Muscle of back (tissue), 13 donors: ENCODE measurements around the gene LCE1A. TPM values are rescaled to one million over a fixed set of nuclear protein-coding genes. Genes with fewer than 3 reads are reported as not detected.
A peak's percentile ranks its signal among the peaks of the same experiment; 100 is the strongest.

Experiments used
- DNase-seq, 3 donors: peaks; one replicate each; pipeline versions ENCODE4 v3.0.0 to v3.0.0-alpha.2; 2013
- long read RNA-seq, 9 donors: transcript quantifications; one replicate each; lab custom pipeline, GENCODE V29; 2026
- polyA plus RNA-seq, 10 donors: library from polyadenylated mRNA; unstranded; fragments of 120-200 nt; gene quantifications; one replicate each; pipeline ENCODE4 v1.2.1, GENCODE V29; 2013; ENCODE audit not compliant: insufficient read length in 10 of 10

LCE1A gene
- not detected for polyA plus RNA-seq
- long read RNA-seq, donor 1, result 0 reads
- long read RNA-seq, donor 2, result 0 reads
- long read RNA-seq, donor 3, result 0 reads
- long read RNA-seq, donor 4, result 0 reads
- long read RNA-seq, donor 5, result 0 reads
- long read RNA-seq, donor 6, result 0 reads
- long read RNA-seq, donor 7, result 0 reads
- long read RNA-seq, donor 8, result 0 reads
- long read RNA-seq, donor 9, result 0 reads

DNA sequence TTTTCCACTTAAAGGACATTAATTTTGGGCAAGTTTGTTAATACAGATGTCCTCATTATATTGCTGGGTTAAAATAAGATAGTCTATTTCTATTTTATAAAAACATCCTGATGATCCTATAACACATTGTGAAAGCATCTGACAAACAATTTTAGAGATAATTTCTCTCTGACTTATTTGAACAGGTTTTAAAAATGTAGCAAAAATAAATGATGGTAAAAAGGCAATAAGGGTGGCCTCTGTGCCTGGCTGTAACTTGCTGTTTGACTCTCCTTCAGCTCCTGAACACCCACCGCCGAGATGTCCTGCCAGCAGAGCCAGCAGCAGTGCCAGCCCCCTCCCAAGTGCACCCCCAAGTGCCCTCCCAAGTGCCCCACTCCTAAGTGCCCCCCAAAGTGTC lies at the start of gene LCE1A:
Gene LCE1A (plus strand): TSS at position 301 of the 400 bp plus-strand sequence. CDS start 0 bp downstream, at position 301.
- no peak for DNase-seq

DNA sequence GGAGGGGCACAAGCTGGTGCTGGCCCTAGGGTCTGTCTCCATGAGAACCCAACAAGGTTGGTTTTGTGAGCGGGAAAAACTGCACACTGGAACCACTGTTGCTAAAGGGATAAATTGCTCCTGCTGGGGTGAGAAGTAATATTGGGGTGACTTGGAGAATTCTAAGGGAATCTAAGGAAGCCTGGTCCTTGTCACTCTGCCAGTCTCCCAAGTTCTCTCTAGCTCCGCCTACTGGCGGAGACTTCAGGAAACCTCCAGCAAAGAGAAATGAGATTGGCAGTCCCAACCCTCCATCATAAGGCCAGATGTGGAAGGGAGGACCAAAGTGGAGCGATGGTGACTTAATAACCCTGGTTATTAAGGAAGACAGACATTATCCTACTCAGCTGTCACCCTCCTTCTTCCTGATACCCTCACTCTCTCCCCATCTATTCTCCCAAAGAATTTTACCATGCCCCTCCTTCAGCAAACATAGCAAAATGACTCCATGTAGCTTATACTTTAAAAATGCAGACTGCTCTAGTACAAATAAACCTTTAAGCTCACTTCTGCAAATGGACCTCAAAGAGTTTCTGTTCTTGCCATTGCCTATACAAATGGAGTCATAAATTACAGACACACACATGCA lies 49.6 kb upstream of the LCE1A start:
- no peak for DNase-seq

- no peak for DNase-seq
Measured at GRCh38 chr1:152783095-152783494, 44.2 kb upstream of the LCE1A start.

- no peak for DNase-seq
Measured at GRCh38 chr1:152786077-152786476, 41.2 kb upstream of the LCE1A start, which contains the start of gene LCE1E. TSS of gene LCE1E (plus strand) at chr1:152786257. CDS start at chr1:152787300, 1,043 bp downstream.

GRCh38 chr1:152795686-152796085 lies 31.6 kb upstream of the LCE1A start:
- no peak for DNase-seq

- no peak for DNase-seq
Measured at GRCh38 chr1:152796421-152796820, 30.9 kb upstream of the LCE1A start, which contains the start of gene LCE1D. TSS of gene LCE1D (plus strand) at chr1:152796721. CDS start at chr1:152797795, 1,074 bp downstream.

- no peak for DNase-seq
Measured at GRCh38 chr1:152801333-152801732, 25.9 kb upstream of the LCE1A start.

DNA sequence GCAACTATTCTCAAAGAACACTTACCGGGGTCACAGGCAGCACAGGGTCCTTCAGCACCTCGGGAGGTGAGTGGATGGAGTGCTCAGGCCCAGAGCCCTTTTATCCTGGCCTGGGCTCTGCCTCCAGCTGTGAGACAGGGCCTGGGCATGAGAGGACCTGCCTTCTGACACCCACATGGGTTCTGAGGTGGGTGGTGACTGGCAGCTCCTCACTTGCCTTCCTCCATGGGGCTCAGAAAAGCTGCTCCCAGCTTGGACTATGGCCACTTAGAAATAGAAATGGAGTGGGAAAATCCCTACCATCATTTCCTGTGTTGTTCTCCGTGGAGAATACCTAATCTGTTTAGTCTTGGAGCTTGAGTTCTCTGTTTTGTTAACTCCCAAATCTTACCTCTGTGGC lies 20.7 kb upstream of the LCE1A start, which contains the start of gene LCE1C:
Gene LCE1C (minus strand): TSS at position 76 of the 400 bp plus-strand sequence. CDS start 1,173 bp downstream, outside the sequence.
- DNase-seq, result no peak

- DNase-seq, result no peak
Measured at GRCh38 chr1:152811050-152811449, 16.2 kb upstream of the LCE1A start.

DNA sequence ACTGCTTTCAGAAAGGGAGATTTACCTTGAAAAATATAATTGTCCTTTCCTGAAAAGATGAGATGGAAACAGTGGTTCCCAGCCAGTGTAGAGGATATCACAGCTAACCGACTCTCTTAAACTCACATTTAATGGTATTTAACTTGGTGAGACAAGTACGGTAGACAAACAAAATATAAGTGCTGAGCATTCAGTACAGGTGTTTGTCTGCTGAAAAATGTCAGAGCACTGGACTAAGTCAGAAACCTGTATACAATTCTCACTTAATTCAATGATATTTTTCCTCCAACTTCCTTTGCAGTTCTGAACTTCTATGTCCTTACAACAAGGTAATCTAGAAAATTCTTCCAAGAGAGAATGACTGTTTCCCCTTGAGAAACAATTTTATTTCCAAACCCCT lies 15.6 kb upstream of the LCE1A start, which contains the start of gene LCE1B:
Gene LCE1B (plus strand): TSS at position 301 of the 400 bp plus-strand sequence. CDS start 476 bp downstream, outside the sequence.
- DNase-seq, result no peak

DNA sequence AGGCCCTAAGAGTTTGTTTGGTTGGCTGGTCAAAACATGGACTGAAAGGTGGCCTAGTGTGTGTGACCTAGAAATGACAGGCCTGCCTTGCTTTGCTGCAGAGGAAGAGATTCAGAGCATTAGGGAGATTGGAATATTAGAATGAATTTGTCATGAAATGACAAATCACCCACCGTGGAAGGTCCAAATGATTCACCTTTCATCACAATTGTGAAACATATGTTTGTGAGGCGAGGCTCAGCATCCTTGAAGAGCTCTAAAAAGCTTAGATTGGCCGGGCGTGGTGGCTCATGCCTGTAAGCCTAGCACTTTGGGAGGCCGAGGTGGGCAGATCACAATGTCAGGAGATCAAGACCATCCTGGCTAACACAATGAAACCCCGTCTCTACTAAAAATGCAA lies 10.0 kb upstream of the LCE1A start:
- no peak for DNase-seq

- no peak for DNase-seq
Measured at GRCh38 chr1:152823294-152823693, 4.0 kb upstream of the LCE1A start.

- no peak for DNase-seq
Measured at GRCh38 chr1:152824964-152825363, 2.3 kb upstream of the LCE1A start.

- DNase-seq, result no peak
Measured at GRCh38 chr1:152836870-152837269, 9.6 kb downstream of the LCE1A start.

- DNase-seq, result no peak
Measured at GRCh38 chr1:152842556-152842955, 15.3 kb downstream of the LCE1A start, which contains the start of gene LCE6A. TSS of gene LCE6A (plus strand) at chr1:152842856. CDS start at chr1:152843521, 665 bp downstream.

GRCh38 chr1:152855661-152856060 lies 28.4 kb downstream of the LCE1A start:
- DNase-seq, result no peak

DNA sequence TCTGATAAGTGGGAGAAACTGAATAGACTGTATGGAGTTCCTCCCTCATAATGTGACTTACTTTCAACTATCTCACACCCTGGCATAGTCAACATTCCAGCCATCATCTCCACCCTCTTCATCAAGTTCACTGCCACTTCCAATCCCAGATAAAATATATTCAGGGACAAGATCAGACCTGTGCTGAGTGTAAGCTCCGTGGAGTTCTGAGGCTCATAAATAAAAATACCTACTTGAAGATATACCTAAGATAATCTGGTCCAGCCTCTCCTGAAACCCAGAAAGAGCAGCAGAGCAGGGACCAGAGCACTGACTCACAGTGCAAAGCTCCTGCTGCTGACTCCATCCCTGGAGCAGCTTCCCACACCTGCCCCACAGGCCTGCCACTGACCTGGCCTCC lies 30.8 kb downstream of the LCE1A start:
- no peak for DNase-seq

GRCh38 chr1:152859696-152860095 lies 32.4 kb downstream of the LCE1A start, which contains the start of gene LCE7A:
TSS of gene LCE7A (plus strand) at chr1:152859996. CDS start at chr1:152860698, 702 bp downstream.
- no peak for DNase-seq

DNA sequence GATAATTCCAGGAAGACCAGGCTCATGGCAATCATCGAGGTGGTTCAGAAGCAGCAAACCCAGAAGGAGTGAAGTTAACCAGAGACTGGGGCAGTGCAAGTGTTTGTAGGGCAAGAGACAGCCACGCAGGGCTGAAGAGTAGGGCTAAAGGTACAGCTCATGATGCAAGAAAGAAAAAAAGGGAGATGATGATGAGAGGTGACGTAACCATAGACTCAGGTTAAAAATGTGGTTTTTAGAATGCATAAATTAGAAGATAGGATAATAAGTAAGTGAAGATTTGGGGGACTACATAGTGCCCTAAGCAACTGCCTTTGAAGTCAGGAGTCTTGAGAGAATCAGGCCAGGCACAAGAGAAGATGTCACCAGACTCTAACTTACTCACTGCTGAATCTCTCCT lies 32.9 kb downstream of the LCE1A start:
- DNase-seq, result no peak

- DNase-seq, result no peak
Measured at GRCh38 chr1:152861374-152861773, 34.1 kb downstream of the LCE1A start.

- no peak for DNase-seq
Measured at GRCh38 chr1:152864443-152864842, 37.2 kb downstream of the LCE1A start.

- DNase-seq, result no peak
Measured at GRCh38 chr1:152866321-152866720, 39.0 kb downstream of the LCE1A start.

GRCh38 chr1:152869808-152870419 lies 42.6 kb downstream of the LCE1A start:
- DNase-seq, result peak; percentile 57 to 71 (median 62)
